ENCODE results near the gene CFD.
"Not testable (repeated sequence)": the region's sequence is repeated elsewhere in the genome, so short reads cannot be mapped to it uniquely, and the experiment has no call there.

CFD gene

DNA sequence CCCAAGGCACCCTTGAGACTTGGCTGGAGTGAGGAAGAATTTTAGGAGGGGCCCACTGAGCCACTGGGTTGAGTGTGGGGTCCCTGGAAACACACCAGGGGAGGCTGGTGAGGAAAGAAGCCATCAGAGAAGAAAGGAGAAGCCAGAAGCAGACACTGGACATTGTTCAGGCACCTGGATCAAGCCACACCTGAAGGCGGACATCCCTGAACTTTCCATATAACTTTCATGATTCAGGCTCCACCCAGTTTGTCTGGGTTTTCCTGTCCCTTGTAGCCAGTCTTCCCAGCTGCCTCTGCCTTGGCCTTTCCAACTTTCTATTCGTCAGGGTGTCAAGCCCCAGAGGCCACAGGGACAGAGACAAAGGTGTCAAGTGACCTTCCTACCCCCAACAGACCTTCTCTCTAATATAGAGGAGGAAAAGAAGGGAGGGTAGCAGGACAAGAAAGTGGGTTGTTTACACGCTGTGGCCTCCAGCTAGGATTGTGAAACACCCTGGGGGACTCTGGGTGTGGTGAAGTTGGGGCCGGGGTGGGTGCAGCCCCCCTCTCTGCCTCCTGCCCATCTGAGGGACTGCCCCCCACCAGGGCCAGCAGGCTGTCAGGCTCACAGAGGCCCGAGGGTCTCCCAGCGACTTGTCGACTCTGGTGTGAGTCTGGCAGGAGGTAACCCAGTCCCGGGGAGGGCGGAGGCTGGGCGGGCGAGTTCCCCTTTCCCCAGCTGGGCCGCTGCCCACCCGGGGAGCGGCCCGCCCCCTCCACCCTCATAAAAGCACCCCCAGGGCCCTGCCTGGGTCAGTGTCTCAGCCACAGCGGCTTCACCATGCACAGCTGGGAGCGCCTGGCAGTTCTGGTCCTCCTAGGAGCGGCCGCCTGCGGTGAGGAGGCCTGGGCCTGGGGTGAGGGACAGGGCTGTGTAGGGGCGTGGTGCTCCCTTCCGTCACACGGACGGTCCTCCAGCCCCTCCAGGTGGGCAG, at the start of gene CFD:
Gene CFD (plus strand): TSS at position 797 of the 976 bp plus-strand sequence. CDS start 26 bp downstream, at position 823.
- no peak for DNase-seq

DNA sequence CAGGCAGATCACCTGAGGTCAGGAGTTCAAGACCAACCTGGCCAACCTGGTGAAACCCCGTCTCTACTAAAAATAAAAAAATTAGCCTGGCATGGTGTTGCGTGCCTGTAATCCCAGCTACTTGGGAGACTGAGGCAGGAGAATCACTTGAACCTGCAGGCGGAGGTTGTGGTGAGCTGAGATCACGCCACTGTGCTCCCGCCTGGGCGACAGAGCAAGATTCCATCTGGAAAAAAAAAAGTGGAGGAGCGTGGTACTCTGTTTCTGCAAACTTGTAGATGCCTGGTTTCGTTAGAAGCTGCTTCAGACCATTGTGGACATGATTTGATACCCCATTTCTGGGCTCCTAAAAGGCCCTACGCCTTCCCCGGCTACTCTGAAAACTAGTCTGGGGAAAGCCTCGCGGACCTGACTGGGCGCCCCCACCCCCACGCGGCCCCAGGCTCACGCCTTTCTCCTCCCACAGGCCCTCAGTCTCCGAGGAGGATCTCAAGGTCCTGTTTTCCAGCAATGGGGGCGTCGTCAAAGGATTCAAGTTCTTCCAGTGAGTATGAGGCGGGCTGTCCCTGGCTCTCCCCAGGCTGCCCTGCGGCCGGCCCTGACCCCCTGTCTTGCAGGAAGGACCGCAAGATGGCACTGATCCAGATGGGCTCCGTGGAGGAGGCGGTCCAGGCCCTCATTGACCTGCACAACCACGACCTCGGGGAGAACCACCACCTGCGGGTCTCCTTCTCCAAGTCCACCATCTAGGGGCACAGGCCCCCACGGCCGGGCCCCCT, 49.2 kb upstream of the CFD start:
- DNase-seq, result no peak

DNA sequence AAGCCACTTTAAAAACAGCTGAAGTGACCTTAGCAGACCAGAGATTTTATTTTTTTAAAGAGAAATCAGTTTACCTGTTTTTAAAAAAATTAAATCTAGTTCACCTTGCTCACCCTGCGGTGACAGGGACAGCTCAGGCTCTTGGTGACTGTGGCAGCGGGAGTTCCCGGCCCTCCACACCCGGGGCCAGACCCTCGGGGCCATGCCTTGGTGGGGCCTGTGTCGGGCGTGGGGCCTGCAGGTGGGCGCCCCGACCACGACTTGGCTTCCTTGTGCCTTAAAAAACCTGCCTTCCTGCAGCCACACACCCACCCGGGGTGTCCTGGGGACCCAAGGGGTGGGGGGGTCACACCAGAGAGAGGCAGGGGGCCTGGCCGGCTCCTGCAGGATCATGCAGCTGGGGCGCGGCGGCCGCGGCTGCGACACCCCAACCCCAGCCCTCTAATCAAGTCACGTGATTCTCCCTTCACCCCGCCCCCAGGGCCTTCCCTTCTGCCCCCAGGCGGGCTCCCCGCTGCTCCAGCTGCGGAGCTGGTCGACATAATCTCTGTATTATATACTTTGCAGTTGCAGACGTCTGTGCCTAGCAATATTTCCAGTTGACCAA, 48.5 kb upstream of the CFD start:
- DNase-seq, result no peak

DNA sequence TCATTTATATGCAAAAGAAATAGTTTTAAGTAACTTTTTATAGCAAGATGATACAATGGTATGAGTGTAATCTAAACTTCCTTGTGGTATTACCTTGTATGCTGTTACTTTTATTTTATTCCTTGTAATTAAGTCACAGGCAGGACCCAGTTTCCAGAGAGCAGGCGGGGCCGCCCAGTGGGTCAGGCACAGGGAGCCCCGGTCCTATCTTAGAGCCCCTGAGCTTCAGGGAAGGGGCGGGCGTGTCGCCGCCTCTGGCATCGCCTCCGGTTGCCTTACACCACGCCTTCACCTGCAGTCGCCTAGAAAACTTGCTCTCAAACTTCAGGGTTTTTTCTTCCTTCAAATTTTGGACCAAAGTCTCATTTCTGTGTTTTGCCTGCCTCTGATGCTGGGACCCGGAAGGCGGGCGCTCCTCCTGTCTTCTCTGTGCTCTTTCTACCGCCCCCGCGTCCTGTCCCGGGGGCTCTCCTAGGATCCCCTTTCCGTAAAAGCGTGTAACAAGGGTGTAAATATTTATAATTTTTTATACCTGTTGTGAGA, 47.9 kb upstream of the CFD start:
- no peak for DNase-seq

DNA sequence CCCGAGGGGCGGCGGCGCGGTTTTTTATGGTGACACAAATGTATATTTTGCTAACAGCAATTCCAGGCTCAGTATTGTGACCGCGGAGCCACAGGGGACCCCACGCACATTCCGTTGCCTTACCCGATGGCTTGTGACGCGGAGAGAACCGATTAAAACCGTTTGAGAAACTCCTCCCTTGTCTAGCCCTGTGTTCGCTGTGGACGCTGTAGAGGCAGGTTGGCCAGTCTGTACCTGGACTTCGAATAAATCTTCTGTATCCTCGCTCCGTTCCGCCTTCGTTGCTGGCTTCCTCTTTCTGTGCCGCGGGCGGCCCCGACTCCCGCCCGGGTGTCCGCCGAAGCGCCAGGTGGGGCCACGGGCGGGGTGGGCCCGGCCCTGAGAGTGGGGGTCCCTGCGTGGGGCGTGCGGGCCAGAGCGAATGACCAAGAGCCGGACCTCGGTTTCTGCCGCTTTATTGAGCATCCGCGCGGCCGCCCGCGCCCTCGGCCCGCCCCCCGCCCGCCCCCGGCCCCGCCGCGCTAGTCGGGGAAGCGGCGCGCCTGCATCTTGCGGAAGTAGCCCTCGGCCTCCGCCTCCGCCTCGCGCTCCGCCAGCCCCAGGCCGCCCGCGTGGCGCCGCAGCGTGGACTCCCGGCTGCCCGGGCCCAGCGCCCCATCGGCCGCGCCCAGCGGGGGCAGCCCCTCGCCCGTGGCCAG, 47.3 kb upstream of the CFD start:
- no peak for DNase-seq

DNA sequence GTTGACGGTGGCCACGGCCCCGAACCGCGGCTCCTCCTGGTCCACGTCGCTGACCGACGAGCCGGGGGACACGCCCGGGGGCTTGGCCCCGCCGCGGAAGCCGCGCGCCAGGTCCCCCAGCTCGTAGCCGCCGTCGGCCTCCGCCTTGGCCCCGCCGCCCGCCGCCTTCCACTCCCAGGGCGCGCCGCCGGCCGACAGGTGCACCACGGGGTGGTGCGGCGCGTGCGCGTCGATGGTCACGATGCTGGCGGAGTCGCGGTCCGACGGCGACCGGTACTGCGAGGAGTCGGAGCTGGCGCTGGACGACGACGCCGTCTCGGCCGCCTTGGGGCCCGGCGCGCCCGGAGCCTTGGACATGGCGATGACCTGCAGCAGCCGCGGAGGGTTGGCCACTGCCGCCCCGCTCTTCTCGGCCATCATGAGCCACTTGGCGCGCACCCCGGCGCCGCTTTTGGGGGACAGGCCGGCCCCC, 46.7 kb upstream of the CFD start:
- DNase-seq, result no peak

DNA sequence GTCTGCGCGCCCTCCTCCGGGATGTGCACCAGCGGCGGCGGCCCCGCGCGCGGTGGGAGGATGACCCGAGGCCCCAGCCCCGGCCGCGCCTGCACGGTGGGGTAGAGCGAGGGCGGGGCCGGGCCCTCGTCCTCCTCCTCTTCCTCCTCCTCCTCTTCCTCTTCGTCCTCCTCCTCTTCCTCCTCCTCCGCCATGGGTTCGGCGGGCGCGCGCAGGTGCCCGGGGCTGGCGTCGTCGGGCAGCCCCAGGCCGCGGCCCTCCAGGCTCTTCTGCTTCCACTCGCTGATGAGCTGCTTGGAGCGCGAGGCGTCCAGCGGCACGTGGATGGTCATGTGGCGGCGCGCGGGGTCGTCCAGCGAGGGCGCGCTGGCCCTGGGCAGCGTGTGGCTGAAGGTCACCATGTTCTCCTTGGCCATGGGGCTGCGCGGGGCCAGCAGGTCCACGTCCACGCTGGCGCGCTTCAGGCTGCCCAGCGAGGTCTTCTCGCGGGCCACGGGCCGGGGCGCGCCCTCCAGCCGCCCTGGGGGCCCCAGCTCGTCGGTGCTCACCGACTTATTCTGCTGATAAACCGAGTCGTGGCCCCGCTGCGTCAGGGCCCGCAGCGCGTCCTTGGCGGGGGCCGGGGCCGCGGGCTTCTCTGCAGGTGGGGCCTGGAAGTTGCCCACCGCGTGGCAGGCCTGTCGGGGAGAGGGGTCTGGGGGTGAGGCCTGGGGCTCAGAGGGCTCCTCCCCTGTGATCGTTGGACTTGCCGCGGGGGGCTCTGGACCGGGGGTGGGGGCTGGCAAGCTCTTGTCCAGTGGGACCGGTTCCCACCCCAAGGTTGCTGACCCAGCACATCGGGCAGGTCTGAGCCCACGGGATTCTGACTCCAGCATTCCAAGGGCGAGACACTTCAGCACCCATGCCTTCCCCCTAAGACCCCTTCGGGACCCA, 46.0 kb upstream of the CFD start:
- DNase-seq, result no peak

DNA sequence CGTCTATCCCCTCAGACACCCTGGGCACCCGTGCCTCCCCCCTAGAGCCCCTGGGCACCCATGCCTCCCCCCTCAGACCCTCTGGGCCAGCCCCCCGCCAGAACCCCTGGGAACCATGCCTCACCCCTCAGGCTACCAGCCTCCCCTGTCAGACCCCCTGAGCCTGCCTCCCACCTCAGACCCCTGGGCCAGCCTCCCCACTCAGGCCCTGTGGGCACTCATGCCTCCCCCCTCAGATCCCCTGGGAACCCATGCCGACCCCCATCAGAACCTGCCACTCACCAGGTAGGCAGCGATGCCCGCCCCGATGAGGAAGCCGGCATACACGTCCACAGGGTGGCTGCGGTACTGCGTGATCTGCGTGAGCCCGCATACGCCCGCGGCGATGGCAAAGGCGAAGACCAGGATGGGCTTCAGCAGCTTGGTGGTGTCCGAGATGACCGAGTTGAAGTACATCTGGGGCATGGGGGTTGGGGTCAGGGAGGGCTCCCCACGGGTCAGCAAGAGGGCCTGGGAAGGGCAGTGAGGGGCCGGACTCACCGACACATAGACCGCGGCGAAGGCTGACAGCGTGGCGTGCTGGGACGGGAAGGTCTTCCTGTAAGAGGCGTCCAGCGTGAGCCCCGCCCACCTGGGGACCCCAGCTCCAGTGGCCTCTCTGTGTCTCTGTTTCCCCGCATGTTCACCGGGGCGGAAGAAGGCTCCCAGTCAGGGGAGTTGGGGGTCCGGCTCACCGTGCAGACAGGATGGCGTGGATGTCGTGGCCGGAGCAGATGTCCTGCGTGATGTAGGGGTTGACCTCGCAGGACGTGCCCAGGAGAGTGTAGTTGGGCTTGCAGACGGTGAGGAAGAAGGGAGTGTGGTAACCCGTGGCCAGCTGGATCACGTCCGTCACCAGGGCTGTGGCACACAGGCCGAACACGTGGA, 45.0 kb upstream of the CFD start:
- DNase-seq, result no peak

DNA sequence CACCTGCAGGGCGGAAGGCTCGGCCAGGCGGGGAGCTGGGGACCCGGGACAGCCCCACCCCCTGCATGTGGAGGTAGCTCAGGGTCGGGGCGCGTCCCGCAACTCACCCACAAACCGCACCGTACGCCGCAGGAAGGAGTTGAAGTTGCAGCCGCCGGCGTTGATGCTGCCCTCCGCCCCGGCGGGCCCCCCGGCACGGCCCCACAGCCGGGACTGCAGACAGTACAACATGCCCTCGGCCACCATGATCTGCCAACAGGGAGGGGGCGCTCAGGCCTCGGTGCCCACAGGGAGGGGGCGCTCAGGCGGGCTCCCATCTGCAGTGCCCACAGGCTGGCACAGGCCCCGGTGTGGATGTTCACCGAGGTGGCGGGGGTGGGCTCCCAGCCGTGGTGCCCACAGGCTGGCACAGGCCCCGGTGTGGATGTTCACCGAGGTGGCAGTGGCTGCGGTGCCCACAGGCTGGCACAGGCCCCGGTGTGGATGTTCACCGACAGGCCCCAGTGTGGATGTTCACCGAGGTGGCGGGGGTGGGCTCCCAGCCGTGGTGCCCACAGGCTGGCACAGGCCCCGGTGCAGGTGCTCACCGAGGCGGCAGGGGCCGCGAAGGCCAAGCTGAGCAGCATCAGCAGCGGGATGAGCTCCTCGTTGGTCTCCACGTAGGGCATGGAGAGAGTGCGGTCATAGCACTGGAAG, 44.2 kb upstream of the CFD start:
- no peak for DNase-seq

DNA sequence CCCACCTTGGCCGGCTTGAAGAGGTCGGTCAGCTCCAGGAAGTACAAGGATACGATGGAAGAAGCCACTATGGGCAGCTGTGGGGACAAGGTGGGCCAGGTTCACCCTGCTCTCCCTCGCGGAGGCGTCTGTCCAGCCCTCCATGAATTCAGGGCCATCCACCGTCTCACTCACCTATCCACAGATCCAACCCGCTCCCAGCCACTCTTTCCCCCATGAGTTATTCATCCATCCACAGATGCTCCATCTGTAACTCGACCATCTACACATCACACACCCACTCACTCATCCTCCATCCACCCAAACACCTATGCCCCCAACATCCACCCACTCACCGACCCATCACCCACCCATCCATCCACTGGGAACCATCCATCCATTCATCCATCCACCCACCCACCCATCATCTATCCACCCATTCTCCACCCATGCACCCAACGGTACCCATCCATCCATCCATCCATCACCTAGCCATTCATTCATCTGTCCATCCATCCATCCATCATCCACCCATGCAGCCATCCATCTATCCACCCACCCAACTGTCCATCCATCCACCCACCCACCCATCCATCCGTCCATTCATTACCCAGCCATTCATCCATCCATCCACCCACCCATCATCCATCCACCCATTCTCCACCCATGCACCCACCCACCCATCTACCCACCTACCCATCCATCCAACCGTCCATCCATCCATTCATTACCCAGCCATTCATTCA, 43.5 kb upstream of the CFD start:
- no peak for DNase-seq

DNA sequence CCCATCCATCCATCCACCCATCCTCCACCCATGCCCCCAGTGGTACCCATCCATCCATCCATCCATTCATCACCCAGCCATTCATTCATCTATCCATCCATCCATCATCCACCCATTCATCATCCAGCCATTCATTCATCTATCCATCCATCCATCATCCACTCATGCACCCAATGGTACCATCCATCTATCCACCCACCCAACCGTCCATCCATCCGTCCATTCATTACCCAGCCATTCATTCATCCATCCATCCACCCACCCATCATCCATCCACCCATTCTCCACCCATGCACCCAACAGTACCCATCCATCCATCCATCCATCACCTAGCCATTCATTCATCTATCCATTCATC, 43.0 kb upstream of the CFD start:
- DNase-seq, result no peak

DNA sequence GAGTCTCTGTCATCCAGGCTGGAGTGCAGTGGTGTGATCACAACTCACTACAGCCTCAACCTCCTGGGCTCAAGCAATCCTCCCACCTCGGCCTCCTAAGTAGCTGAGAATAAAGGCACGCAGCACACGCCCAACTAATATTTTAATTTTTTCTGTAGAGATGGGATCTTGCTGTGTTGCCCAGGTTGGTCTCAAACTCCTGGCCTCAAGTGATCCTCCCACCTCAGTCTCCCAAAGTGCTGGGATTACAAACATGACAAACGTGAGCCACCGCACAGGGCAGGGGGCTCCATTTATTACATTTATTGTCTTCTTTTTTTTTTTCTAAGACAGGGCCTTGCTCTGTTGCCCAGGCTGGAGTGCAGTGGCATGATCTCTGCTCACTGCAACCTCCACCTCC, 39.3 kb upstream of the CFD start:
- DNase-seq, result not testable (repeated sequence)

DNA sequence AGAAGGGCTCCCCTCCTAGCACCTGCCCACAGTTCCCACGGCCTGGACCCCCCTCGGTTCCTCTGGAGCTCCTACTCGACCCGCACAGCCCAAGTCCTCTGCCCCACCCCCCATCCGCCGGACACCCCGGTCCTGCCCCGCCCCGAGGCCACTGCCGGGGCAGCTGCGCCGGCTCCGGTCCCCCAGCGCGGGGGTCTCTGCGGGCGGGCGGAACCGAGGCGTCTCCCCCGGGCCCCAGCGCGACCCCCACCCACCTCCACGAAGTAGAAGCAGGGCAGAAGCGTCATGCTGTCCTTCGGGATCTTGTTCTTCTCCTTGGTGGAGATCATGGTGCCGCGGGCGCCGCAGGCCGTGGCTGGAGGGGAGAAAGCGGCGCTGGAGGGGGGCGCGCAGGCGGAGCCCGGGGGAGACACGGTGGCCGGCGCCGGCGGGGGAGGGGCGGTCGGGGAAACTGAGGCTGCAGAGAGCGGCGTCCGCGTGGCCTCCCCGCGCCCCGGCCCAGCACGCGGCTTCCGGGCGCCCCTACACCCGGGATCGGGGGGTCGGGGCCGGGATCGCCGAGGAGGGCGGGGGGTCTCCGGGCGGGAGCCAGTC, 38.1 kb upstream of the CFD start:
- peak; percentile 24 for DNase-seq

DNA sequence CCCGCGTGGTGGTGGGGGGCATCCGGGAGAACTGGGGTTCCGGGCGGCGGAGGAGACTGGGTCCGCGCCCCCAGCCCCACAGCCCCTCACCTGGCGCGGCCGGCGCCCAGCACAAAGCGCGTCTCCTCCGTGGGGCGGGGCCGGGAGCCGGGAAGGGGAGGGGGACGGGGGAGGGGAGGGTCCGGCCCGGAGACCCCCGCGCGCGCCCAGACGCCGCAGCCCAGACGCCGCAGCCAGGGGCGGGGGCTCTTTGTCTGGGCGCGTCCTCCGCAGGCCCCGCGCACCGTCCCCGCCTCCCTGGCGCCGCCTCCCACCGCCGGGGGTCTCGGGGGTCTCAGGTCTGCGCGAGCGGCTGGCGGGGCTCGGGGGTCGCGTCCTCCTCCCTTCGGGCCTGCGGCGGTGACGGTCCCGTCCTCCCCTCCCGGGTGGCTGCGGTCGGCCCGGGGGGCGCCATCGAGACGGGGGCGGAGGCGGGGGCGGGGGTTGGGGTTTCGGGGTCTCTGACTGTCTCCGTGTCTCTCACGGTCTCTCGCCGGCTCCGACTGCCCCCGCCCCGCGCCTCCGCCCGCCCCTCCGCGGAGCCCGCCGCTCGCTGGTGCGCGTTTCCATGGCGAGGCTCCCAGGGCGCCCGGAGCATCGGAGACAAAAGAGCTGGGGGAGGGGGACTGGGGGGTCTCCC, 37.5 kb upstream of the CFD start, which contains the start of gene PLPPR3:
Gene PLPPR3 (minus strand): TSS at position 131 of the 679 bp plus-strand sequence. CDS start 396 bp downstream, outside the sequence.
- DNase-seq, result no peak

DNA sequence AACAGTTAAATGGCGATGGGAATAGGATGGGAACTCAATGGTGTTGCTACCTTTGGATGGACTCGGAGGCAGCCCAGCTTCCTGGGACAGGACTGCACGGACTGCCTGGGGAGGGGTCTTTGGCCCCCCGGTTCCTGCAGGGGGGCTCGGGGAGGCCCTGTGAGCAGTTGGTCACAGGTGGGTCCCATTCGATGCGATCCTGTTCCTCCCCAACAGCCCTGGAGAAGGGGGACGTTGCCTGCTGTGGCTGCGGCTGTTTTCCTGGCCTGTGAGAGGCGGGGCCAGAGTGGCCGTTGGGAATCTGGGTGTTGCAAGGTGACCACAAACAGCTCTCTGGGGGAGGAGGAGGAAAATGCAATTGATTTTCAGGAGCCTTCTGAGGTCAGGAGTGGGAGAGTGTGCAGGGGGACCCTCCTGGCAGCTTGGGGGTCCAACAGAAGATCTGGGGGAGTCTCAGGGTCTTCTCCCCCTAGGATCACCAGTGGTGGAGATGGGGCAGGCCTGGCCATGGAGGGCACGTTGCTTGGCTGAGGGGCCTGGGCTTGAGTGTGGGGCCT, 35.8 kb upstream of the CFD start:
- DNase-seq, result peak; percentile 81

DNA sequence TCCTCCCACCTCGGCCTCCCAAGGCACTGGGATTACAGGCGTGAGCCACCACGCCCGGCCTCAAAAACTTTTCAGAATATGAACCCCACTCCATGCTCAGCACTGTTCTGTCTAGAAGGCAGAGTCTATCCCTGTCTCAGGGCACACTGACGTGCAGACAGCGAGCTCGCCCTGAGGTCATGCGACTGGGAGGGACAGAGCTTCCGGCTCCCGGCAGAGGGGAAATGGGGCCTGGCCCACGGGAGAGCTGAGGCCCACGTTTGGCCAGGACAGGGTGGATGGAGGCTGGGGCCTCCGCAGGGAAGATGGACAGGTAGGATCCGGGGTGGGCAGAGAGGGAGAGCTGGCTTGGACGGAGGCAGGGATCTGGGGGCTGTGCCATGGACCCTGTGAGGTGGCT, 34.6 kb upstream of the CFD start:
- DNase-seq, result no peak

DNA sequence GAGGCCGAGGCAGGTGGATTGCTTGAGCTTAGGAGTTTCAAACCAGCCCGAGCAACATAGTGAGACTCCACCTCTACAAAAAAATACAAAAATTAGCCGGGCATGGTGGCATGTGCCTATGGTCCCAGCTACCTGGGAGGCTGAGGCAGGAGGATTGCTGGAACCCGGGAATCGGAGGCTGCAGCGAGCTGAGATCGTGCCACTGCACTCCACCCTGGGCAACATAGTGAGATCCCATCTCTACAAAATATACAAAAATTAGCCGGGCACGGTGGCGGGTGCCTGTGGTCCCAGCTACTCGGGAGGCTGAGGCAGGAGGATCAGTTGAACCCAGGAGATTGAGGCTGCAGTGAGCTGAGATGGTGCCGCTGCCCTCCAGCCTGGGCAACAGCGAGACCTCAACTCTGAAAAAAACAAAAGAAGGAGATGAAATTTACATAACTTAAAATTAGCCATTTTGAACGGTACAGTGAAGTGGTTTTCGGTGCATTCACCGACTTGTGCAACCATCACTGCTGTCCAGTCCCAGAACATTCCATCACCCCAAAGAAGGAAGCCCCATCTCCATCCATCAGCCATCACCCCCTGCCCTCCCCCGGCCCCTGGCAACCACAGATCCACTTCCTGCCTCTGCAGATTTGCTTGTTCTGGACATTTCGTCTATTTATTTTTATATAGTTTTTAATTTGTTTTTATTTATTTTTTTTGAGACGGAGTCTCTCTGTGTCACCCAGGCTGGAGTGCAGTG, 33.4 kb upstream of the CFD start:
- DNase-seq, result no peak

Measured in OCI-M1 (cell line).